ENCODE results near the gene PRPF40B.
A peak's percentile ranks its signal among the peaks of the same experiment; 100 is the strongest.
"Not testable (repeated sequence)": the region's sequence is repeated elsewhere in the genome, so short reads cannot be mapped to it uniquely, and the experiment has no call there.

PRPF40B gene

GRCh38 chr12:49609059-49609874 lies 14.1 kb upstream of the PRPF40B start:
- no peak for DNase-seq (ENCODE audit: low read depth)

GRCh38 chr12:49609875-49610154 lies 13.5 kb upstream of the PRPF40B start:
- peak; percentile 24 for DNase-seq (ENCODE audit: low read depth)

- not testable (repeated sequence) for DNase-seq (ENCODE audit: low read depth)
Measured at GRCh38 chr12:49610785-49611184, 12.6 kb upstream of the PRPF40B start.

GRCh38 chr12:49612210-49612609 lies 11.2 kb upstream of the PRPF40B start:
- DNase-seq (ENCODE audit: low read depth), result no peak

GRCh38 chr12:49615725-49616124 lies 7.6 kb upstream of the PRPF40B start:
- DNase-seq (ENCODE audit: low read depth), result peak; percentile 76

GRCh38 chr12:49616533-49617219 lies 6.7 kb upstream of the PRPF40B start:
- DNase-seq (ENCODE audit: low read depth), result no peak

GRCh38 chr12:49618576-49618975 lies 4.8 kb upstream of the PRPF40B start:
- no peak for DNase-seq (ENCODE audit: low read depth)

GRCh38 chr12:49619286-49619685 lies 4.1 kb upstream of the PRPF40B start:
- DNase-seq (ENCODE audit: low read depth), result no peak

GRCh38 chr12:49621651-49622500 lies 1.5 kb upstream of the PRPF40B start:
- no peak for DNase-seq (ENCODE audit: low read depth)

GRCh38 chr12:49622501-49623141 lies 740 bp upstream of the PRPF40B start:
- no peak for DNase-seq (ENCODE audit: low read depth)

- peak; percentile 84 for DNase-seq (ENCODE audit: low read depth)
Measured at GRCh38 chr12:49624921-49625577, 1.7 kb downstream of the PRPF40B start.

GRCh38 chr12:49626169-49626835 lies 2.9 kb downstream of the PRPF40B start:
- DNase-seq (ENCODE audit: low read depth), result peak; percentile 50

- DNase-seq (ENCODE audit: low read depth), result no peak
Measured at GRCh38 chr12:49626836-49627235, 3.5 kb downstream of the PRPF40B start.

GRCh38 chr12:49627752-49628360 lies 4.5 kb downstream of the PRPF40B start:
- DNase-seq (ENCODE audit: low read depth), result peak; percentile 76

- DNase-seq (ENCODE audit: low read depth), result no peak
Measured at GRCh38 chr12:49631336-49631907, 8.1 kb downstream of the PRPF40B start.

- no peak for DNase-seq (ENCODE audit: low read depth)
Measured at GRCh38 chr12:49632401-49632800, 9.0 kb downstream of the PRPF40B start.

- no peak for DNase-seq (ENCODE audit: low read depth)
Measured at GRCh38 chr12:49632986-49633702, 9.8 kb downstream of the PRPF40B start.

- DNase-seq (ENCODE audit: low read depth), result no peak
Measured at GRCh38 chr12:49633703-49634345, 10.5 kb downstream of the PRPF40B start.

GRCh38 chr12:49635036-49635435 lies 11.7 kb downstream of the PRPF40B start:
- no peak for DNase-seq (ENCODE audit: low read depth)
